CD4-positive, alpha-beta T cell treated with Interleukin-21 for 1 hour (primary cell): ENCODE data around the gene TMTC1.

Source experiments
- DNase-seq: peaks from one replicate; pipeline ENCODE4 v3.0.0-alpha.2; 2020

TMTC1 gene

GRCh38 chr12:29610473-29611170, 173.1 kb downstream of the TMTC1 start:
- DNase-seq, result no peak

- DNase-seq, result no peak
These were observed 174.1 kb downstream of the TMTC1 start for GRCh38 chr12:29609431-29610215.

- no peak for DNase-seq
These were observed 175.2 kb downstream of the TMTC1 start for GRCh38 chr12:29608581-29608980.

GRCh38 chr12:29599381-29599780, 184.4 kb downstream of the TMTC1 start:
- no peak for DNase-seq

- DNase-seq, result no peak
These were observed 188.5 kb downstream of the TMTC1 start for GRCh38 chr12:29595071-29595755.

- DNase-seq, result no peak
These were observed 190.7 kb downstream of the TMTC1 start for GRCh38 chr12:29593001-29593400.

GRCh38 chr12:29591140-29592020, 192.4 kb downstream of the TMTC1 start:
- no peak for DNase-seq

- DNase-seq, result no peak
These were observed 193.9 kb downstream of the TMTC1 start for GRCh38 chr12:29589851-29590250.

- no peak for DNase-seq
These were observed 194.4 kb downstream of the TMTC1 start for GRCh38 chr12:29589286-29589820.

GRCh38 chr12:29582677-29583272, 201.0 kb downstream of the TMTC1 start:
- no peak for DNase-seq

- DNase-seq, result no peak
These were observed 201.6 kb downstream of the TMTC1 start for GRCh38 chr12:29582146-29582545.

- DNase-seq, result no peak
These were observed 202.1 kb downstream of the TMTC1 start for GRCh38 chr12:29581631-29582030.

- no peak for DNase-seq
These were observed 202.8 kb downstream of the TMTC1 start for GRCh38 chr12:29580971-29581370.

GRCh38 chr12:29578731-29579130, 205.0 kb downstream of the TMTC1 start:
- DNase-seq, result no peak

- DNase-seq, result no peak
These were observed 205.7 kb downstream of the TMTC1 start for GRCh38 chr12:29578070-29578469.

GRCh38 chr12:29574500-29574899, 209.2 kb downstream of the TMTC1 start:
- no peak for DNase-seq

GRCh38 chr12:29572938-29573337, 210.8 kb downstream of the TMTC1 start:
- DNase-seq, result no peak

- DNase-seq, result no peak
These were observed 211.3 kb downstream of the TMTC1 start for GRCh38 chr12:29572464-29572863.

- no peak for DNase-seq
These were observed 214.5 kb downstream of the TMTC1 start for GRCh38 chr12:29569132-29569757.

- DNase-seq, result no peak
These were observed 217.3 kb downstream of the TMTC1 start for GRCh38 chr12:29566441-29566840.

- DNase-seq, result no peak
These were observed 218.0 kb downstream of the TMTC1 start for GRCh38 chr12:29565727-29566126.

- no peak for DNase-seq
These were observed 218.8 kb downstream of the TMTC1 start for GRCh38 chr12:29564925-29565324.
